Left ventricle myocardium inferior (tissue), 1 donor: ENCODE results near the gene GRID1. TPM values are rescaled to one million over a fixed set of nuclear protein-coding genes. Genes with fewer than 3 reads are reported as not detected.
"Not testable (repeated sequence)": the region's sequence is repeated elsewhere in the genome, so short reads cannot be mapped to it uniquely, and the experiment has no call there.

ENCODE experiments used
- DNase-seq: peaks from one replicate; pipeline ENCODE4 v3.0.0-alpha.2; 2020
- H3K27ac ChIP-seq: fragments of 200-600 bp; replicated peaks from 2 replicates; pipeline ENCODE4 v1.8.0; 2021
- H3K27me3 ChIP-seq: fragments of 200-600 bp; 2 replicates; pipeline ENCODE4 v1.8.0; 2021; ENCODE audit warnings: low read depth
- H3K36me3 ChIP-seq: fragments of 200-600 bp; 2 replicates; pipeline ENCODE4 v1.8.0; 2021
- H3K4me1 ChIP-seq: fragments of 200-600 bp; 2 replicates; pipeline ENCODE4 v1.8.0; 2021
- H3K4me3 ChIP-seq: fragments of 200-600 bp; 2 replicates; pipeline ENCODE4 v1.8.0; 2021; ENCODE audit warnings: mild to moderate bottlenecking, moderate library complexity
- H3K9me3 ChIP-seq: fragments of 200-600 bp; replicated peaks from 2 replicates; pipeline ENCODE4 v1.8.0; 2021
- CTCF ChIP-seq: fragments of 200-600 bp; IDR thresholded peaks from 2 replicates; pipeline ENCODE4 v1.8.0; 2021; ENCODE audit warnings: antibody characterized with exemption, mild to moderate bottlenecking, borderline replicate concordance
- intact Hi-C: fragments of 100-400 bp; cut with micrococcal nuclease; formaldehyde crosslinking; loops from one replicate; pipeline ENCODE4 v1.11.0; 2022
- total RNA-seq: library from RNA; stranded (reverse); fragmentation: NEBNext Ultra II Directional; extraction: Animal tissue kit (Norgen Biotek cat#: 25700); gene quantifications from one replicate; pipeline ENCODE4 v1.2.1, GENCODE V29; 2021
- donor health status: DM: no; HTN: yes; CAD: no; lungs with severe emphysema.

GRID1 gene
- total RNA-seq, 1 donor from 2014 or later, result 1.6 TPM

- peaks cover 28% of the 10 kb centered on the region for H3K27me3 ChIP-seq
- no peak for TF ChIP-seq CTCF
- no peaks in the 10 kb centered on the region for H3K36me3 ChIP-seq
- H3K4me1 ChIP-seq, result no peaks in the 10 kb centered on the region
- H3K27ac ChIP-seq, result no peak overlapping the region
- intact Hi-C loops, result no loop called here
- no peak overlapping the region for H3K4me3 ChIP-seq
- DNase-seq, result no peak
- no peaks in the 10 kb centered on the region for H3K9me3 ChIP-seq
Measured at GRCh38 chr10:86077871-86078638, 288.5 kb downstream of the GRID1 start.

- no peak for DNase-seq
Measured at GRCh38 chr10:86077271-86077670, 289.3 kb downstream of the GRID1 start.

GRCh38 chr10:86076497-86076896 is 290.1 kb downstream of the GRID1 start:
- H3K27ac ChIP-seq, H3K4me1 ChIP-seq, H3K9me3 ChIP-seq, DNase-seq, intact Hi-C loops, H3K4me3 ChIP-seq, H3K36me3 ChIP-seq: not testable (repeated sequence)
- peaks cover 16% of the 10 kb centered on the region for H3K27me3 ChIP-seq

More at GRCh38 chr10:86077271-86077670, 289.3 kb downstream of the GRID1 start:
- no peaks in the 10 kb centered on the region for H3K9me3 ChIP-seq
- H3K27me3 ChIP-seq, result peaks cover 21% of the 10 kb centered on the region
- no peak overlapping the region for H3K4me3 ChIP-seq
- intact Hi-C loops, result no loop called here
- no peaks in the 10 kb centered on the region for H3K36me3 ChIP-seq
- no peak for TF ChIP-seq CTCF
- no peaks in the 10 kb centered on the region for H3K4me1 ChIP-seq
- no peak overlapping the region for H3K27ac ChIP-seq

- peaks cover 14% of the 10 kb centered on the region for H3K27me3 ChIP-seq
- H3K36me3 ChIP-seq, result no peaks in the 10 kb centered on the region
- no peak for DNase-seq
- no peak overlapping the region for H3K4me3 ChIP-seq
- H3K4me1 ChIP-seq, result no peaks in the 10 kb centered on the region
- TF ChIP-seq CTCF, result no peak
- H3K9me3 ChIP-seq, result no peaks in the 10 kb centered on the region
- H3K27ac ChIP-seq, result no peak overlapping the region
- intact Hi-C loops, result no loop called here
Measured at GRCh38 chr10:86075512-86075911, 291.1 kb downstream of the GRID1 start.

- Histone ChIP-seq H3K4me1 (no peaks in the 10 kb centered on the region), H3K27me3 (peaks cover 21% of the 10 kb centered on the region), H3K36me3 (no peaks in the 10 kb centered on the region), H3K27ac (no peak overlapping the region), H3K4me3 (no peak overlapping the region), H3K9me3 (no peaks in the 10 kb centered on the region)
- DNase-seq, result no peak
- intact Hi-C loops, result no loop called here
- no peak for TF ChIP-seq CTCF
Measured at GRCh38 chr10:86074294-86074693, 292.3 kb downstream of the GRID1 start.

- H3K36me3 ChIP-seq, result no peaks in the 10 kb centered on the region
- intact Hi-C loops, result no loop called here
- H3K4me1 ChIP-seq, result no peaks in the 10 kb centered on the region
- H3K27me3 ChIP-seq, result peaks cover 16% of the 10 kb centered on the region
- no peak overlapping the region for H3K4me3 ChIP-seq
- no peak for TF ChIP-seq CTCF
- no peak for DNase-seq
- no peak overlapping the region for H3K27ac ChIP-seq
- H3K9me3 ChIP-seq, result no peaks in the 10 kb centered on the region
Measured at GRCh38 chr10:86073199-86073977, 293.2 kb downstream of the GRID1 start.
